Neural crest cell (in vitro differentiated cells): ENCODE data around the gene EPHA1. TPM values are rescaled to one million over a fixed set of nuclear protein-coding genes. Genes with fewer than 3 reads are reported as not detected.
"Not testable (repeated sequence)": the region's sequence is repeated elsewhere in the genome, so short reads cannot be mapped to it uniquely, and the experiment has no call there.

Source experiments
- DNase-seq: peaks from one replicate; pipeline ENCODE4 v3.0.0; 2021; ENCODE audit warnings: low read depth, mixed read lengths, low spot score
- H3K27ac Mint-ChIP-seq: one replicate; pipeline ENCODE4 v1.8.0; 2021; ENCODE audit warnings: mild to moderate bottlenecking, mixed read lengths; ENCODE audit not compliant: unreplicated experiment
- H3K27me3 Mint-ChIP-seq: 2 replicates; pipeline ENCODE4 v1.8.0; 2021; ENCODE audit warnings: low read depth, mild to moderate bottlenecking, mixed read lengths
- H3K36me3 Mint-ChIP-seq: 2 replicates; pipeline ENCODE4 v1.8.0; 2021; ENCODE audit warnings: low read depth, mild to moderate bottlenecking, mixed read lengths
- H3K4me1 Mint-ChIP-seq: 2 replicates; pipeline ENCODE4 v1.8.0; 2021; ENCODE audit warnings: mixed read lengths
- H3K4me3 Mint-ChIP-seq: one replicate; pipeline ENCODE4 v1.8.0; 2021; ENCODE audit warnings: mild to moderate bottlenecking, mixed read lengths
- H3K9me3 Mint-ChIP-seq: 2 replicates; pipeline ENCODE4 v1.8.0; 2021; ENCODE audit warnings: mixed read lengths
- total RNA-seq: library from RNA; stranded (reverse); gene quantifications from 2 replicates; pipeline ENCODE4 v1.2.1, GENCODE V29; 2021
- TF ChIP-seq, protein P1 (sequence below): fragments of 200-600 bp; sonication (generic); conservative IDR thresholded peaks from 2 replicates; pipeline ENCODE4 v1.5.0; 2021; ENCODE audit warnings: antibody characterized with exemption, mild to moderate bottlenecking

Gene EPHA1
- total RNA-seq, 1 donor from 2014 or later = not detected

DNA sequence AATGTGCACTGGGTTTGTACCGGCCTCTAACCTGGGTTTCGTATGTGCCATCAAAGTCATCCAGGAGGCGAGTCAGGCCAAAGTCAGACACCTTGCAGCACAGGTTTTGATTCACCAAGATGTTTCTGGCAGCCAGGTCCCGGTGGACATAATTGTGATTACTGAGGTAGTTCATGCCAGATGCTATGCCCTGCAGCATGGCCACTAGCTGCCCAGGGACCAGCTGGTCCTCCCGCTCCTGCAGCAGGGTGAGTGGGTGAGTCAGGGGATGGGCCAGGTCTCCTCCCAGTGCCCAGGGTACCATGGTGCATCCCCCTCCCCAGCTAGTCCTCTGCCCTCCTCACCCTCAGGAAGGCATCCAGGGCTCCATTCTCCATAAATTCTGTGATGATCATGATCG lies 13.9 kb downstream of the EPHA1 start:
- Mint-ChIP-seq H3K27ac (no peak overlapping the region), H3K9me3 (no peaks in the 10 kb centered on the region), H3K4me3 (no peak overlapping the region), H3K36me3 (peaks cover 4% of the 10 kb centered on the region), H3K27me3 (no peaks in the 10 kb centered on the region), H3K4me1 (peaks cover 4% of the 10 kb centered on the region)
- DNase-seq = no peak
- TF ChIP-seq, protein P1, sequence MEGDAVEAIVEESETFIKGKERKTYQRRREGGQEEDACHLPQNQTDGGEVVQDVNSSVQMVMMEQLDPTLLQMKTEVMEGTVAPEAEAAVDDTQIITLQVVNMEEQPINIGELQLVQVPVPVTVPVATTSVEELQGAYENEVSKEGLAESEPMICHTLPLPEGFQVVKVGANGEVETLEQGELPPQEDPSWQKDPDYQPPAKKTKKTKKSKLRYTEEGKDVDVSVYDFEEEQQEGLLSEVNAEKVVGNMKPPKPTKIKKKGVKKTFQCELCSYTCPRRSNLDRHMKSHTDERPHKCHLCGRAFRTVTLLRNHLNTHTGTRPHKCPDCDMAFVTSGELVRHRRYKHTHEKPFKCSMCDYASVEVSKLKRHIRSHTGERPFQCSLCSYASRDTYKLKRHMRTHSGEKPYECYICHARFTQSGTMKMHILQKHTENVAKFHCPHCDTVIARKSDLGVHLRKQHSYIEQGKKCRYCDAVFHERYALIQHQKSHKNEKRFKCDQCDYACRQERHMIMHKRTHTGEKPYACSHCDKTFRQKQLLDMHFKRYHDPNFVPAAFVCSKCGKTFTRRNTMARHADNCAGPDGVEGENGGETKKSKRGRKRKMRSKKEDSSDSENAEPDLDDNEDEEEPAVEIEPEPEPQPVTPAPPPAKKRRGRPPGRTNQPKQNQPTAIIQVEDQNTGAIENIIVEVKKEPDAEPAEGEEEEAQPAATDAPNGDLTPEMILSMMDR = no peak

DNA sequence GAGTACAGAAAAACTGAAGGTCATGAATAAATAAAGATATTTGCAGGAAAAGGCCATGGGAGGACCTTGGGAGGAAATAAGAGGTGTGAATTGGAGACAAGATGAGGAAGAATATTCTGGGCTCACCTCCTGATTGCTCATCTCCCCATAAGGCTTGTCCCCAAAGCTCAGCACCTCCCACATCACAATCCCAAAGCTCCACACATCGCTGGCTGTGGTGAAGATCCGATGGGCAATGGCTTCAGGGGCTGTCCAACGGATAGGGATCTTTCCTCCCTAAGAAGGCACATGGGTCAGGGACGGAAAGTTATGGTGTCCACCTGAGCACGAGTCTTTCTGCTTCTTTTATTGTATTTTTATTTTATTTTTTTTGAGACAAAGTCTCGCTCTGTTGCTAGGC lies 14.6 kb downstream of the EPHA1 start:
- Mint-ChIP-seq H3K9me3 (no peaks in the 10 kb centered on the region), H3K4me1 (peaks cover 4% of the 10 kb centered on the region), H3K27me3 (no peaks in the 10 kb centered on the region), H3K27ac (no peak overlapping the region), H3K36me3 (peaks cover 6% of the 10 kb centered on the region), H3K4me3 (no peak overlapping the region)
- DNase-seq = no peak
- TF ChIP-seq, protein P1 = no peak

DNA sequence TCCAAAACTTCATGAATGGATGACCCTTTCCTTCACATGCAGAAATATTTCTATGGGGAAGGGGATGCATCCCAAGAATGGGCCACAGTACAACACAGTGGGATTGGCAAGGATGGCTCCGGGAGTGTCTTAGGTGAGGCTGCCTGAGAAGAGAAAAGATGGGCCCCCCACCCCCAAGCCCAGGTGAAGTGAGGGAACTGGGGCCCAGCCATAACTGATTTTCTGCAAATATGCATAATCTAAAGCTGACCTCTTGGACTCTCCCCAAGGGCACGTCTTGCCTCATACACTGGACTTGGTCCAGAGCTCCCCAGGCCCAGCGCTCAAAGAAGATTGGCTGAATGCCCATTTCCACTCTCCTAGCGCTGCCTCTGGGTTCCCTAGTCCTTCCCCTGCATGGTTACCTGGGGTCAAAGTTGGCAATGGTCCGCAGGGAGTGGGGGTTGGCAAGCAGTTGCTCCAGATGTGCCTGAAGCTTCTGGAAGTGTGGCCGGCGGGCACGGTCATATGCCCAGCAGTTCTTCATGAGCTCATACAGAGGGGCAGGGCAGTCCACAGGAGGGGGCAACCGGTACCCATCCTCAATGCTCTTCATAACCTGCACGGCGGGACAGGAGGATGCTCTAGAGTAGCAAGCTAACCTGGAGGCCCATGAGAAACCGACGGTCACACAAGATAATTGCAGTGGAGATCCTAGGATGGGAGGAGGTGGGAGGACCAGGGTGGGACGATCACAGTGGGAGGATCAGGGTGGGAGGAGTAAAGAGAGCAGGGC lies 15.2 kb downstream of the EPHA1 start:
- H3K27ac Mint-ChIP-seq = no peak overlapping the region

DNA sequence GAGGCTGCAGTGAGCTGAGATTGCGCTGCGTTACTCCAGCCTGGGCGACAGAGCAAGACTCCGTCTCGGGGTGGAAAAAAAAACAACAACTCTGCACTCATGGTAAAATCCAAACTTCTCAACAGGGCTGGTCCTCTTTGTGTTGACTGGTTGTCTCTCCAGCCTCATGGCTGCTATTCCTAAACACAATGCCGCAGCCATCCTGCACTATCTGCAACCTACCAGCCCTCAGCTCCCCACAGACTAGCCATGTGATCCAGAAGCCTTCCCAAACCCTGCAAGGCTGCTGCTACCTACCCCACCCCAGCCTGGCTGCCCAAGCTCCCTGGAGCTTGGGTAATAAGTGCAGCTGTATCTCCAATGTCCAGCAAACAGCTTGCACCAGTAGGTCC lies 15.8 kb downstream of the EPHA1 start:
- no peak overlapping the region for H3K4me3 Mint-ChIP-seq
- no peak overlapping the region for H3K27ac Mint-ChIP-seq
- H3K36me3 Mint-ChIP-seq = peaks cover 6% of the 10 kb centered on the region
- H3K9me3 Mint-ChIP-seq = no peaks in the 10 kb centered on the region
- peaks cover 4% of the 10 kb centered on the region for H3K4me1 Mint-ChIP-seq
- DNase-seq = no peak
- TF ChIP-seq, protein P1 = no peak
- H3K27me3 Mint-ChIP-seq = no peaks in the 10 kb centered on the region

More for the DNA sequence above, 15.2 kb downstream of the EPHA1 start:
- H3K4me3 Mint-ChIP-seq = no peak overlapping the region
- H3K4me1 Mint-ChIP-seq = peaks cover 4% of the 10 kb centered on the region
- TF ChIP-seq, protein P1 = no peak
- no peak for DNase-seq
- H3K9me3 Mint-ChIP-seq = no peaks in the 10 kb centered on the region
- H3K36me3 Mint-ChIP-seq = peaks cover 6% of the 10 kb centered on the region
- H3K27me3 Mint-ChIP-seq = no peaks in the 10 kb centered on the region

DNA sequence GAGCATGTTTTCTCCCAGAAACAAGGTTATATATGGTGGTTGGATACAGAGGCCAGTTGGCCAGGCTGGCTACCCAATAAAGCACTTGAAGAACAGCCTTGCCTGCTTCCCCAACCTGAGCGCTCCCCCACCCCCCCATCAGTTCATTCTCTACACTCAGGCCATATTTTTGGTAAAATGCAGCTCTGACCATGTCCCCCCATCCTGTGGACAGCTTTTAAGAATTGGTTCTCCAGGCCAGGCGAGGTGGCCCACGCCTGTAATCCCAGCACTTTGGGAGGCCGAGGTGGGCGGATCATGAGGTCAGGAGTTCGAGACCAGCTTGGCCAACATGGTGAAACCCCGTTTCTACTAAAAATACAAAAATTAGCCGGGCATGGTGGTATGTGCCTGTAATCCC lies 16.2 kb downstream of the EPHA1 start:
- not testable (repeated sequence) for DNase-seq, H3K4me3 Mint-ChIP-seq, H3K36me3 Mint-ChIP-seq, H3K4me1 Mint-ChIP-seq, H3K27me3 Mint-ChIP-seq, H3K27ac Mint-ChIP-seq, H3K9me3 Mint-ChIP-seq
